ENCODE data around the gene SDF2.

Gene SDF2

DNA sequence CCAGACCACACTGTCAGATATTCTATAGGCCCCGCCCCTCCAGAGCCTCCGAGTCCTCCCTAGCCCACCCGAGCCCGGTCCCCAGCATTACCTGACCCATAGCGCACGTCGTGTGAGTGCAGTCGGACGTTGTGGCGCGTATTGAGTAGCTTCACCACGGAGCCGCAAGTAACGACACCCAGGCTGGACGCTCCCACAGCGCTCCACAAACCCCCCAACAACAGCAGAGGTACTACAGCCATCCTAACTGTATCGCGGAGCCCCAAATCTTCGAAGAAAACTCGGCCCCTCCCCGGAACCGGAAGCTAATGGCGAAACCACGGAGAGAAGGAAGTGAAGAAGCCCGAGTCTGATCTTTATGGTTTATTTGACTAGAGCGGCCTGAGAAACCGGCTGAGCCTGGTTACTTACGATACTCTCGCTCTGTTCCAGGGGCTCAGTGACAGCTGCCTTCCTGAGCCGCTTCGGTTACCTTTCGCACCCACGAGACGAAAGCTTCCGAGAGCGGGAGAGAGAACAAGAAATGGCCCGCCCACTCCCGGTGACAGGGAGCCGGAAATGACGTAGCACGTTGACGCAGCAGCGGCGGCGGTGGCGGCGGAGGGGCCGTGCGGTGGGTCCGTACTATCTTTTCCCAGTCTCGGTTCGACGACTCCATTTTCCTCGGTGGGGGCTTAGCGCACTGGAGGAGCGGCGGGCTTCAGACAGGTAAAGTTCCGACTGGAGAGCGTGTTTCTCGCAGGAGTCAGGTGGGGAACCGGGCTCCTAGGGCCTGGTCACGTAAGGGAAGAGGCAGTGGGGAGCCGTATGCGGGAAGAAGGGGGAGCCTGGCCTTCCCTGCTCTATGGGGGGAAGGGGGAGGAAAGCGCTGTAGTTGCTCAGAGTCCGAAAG, at the start of gene SDF2, which contains the start of gene SUPT6H:
SDF2 (minus strand) TSS at position 272 of the 892 bp plus-strand sequence; CDS start at position 242, 30 bp downstream.
SUPT6H (plus strand) TSS at position 571 of the 892 bp plus-strand sequence. CDS start 11,197 bp downstream, outside the sequence.
- ChIA-PET CTCF (interaction anchor here (0.7 to 4.2 kb wide), 12 partner anchors 8 to 455 kb away, joined by 3 to 43 read pairs (median 5); partner anchors contain the start of genes BLTP2 and RPL23A), POLR2A (interaction anchor here (0.8 to 1.4 kb wide), 5 partner anchors 16 to 180 kb away, joined by 3 to 5 read pairs (median 3); partner anchors contain the start of genes BLTP2, FAM222B and RPL23A)
- DNase-seq (ENCODE audit: extremely low spot score), result peak; percentile 94
- TF ChIP-seq, protein P1, sequence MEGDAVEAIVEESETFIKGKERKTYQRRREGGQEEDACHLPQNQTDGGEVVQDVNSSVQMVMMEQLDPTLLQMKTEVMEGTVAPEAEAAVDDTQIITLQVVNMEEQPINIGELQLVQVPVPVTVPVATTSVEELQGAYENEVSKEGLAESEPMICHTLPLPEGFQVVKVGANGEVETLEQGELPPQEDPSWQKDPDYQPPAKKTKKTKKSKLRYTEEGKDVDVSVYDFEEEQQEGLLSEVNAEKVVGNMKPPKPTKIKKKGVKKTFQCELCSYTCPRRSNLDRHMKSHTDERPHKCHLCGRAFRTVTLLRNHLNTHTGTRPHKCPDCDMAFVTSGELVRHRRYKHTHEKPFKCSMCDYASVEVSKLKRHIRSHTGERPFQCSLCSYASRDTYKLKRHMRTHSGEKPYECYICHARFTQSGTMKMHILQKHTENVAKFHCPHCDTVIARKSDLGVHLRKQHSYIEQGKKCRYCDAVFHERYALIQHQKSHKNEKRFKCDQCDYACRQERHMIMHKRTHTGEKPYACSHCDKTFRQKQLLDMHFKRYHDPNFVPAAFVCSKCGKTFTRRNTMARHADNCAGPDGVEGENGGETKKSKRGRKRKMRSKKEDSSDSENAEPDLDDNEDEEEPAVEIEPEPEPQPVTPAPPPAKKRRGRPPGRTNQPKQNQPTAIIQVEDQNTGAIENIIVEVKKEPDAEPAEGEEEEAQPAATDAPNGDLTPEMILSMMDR (IDR thresholded peaks at IDR 0.05; ENCODE audit: control extremely low read depth, extremely low read depth, low read depth, missing control alignments), result no peak

- TF ChIP-seq, protein P1 (IDR thresholded peaks at IDR 0.05; ENCODE audit: control extremely low read depth, extremely low read depth, low read depth, missing control alignments), result no peak
- CTCF ChIA-PET, result interaction anchor here (1.0 to 4.0 kb wide), 11 partner anchors 10 to 406 kb away, joined by 3 to 25 read pairs (median 5); partner anchors contain the start of genes RPL23A and TLCD1
- POLR2A ChIA-PET, result interaction anchor here (0.5 to 1.8 kb wide), 11 partner anchors 9 to 466 kb away, joined by 3 to 21 read pairs (median 4); partner anchors contain the start of genes RPL23A and TLCD1
- peak; percentile 95 for DNase-seq (ENCODE audit: extremely low spot score)
These were observed 49.4 kb upstream of the SDF2 start for GRCh38 chr17:28710861-28711722.

DNA sequence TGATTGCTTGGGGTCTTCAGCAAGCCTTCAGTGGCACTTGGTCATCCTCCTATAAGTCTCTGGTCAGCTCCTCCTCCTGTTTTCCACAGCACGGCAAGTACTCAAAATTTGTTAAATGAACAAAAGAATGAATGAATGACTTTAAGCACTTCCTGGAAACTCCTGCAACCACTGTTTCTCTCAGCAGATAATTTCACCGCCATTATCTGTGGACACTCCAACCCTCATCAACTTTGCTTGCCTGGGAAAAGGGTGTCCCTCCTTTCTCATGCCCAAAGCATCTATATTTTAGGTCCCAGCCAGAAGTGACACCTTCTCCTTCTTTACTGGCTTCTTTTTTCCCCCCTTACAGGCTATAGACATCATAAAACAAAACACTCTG, 45.6 kb upstream of the SDF2 start:
- no peak for DNase-seq (ENCODE audit: extremely low spot score)
- POLR2A ChIA-PET, result interaction anchor here (1.5 kb wide), 1 partner anchor 12 kb away, joined by 5 read pairs; the partner anchor contains the start of gene RPL23A
- TF ChIP-seq, protein P1 (IDR thresholded peaks at IDR 0.05; ENCODE audit: control extremely low read depth, extremely low read depth, low read depth, missing control alignments), result no peak
- CTCF ChIA-PET, result interaction anchor here (1.2 kb wide), 1 partner anchor 56 kb away, joined by 4 read pairs; no protein-coding TSS in a partner anchor

GRCh38 chr17:28706471-28707338, 45.0 kb upstream of the SDF2 start:
- CTCF ChIA-PET, result interaction anchor here (1.2 kb wide), 1 partner anchor 57 kb away, joined by 4 read pairs; no protein-coding TSS in a partner anchor
- DNase-seq (ENCODE audit: extremely low spot score), result no peak
- POLR2A ChIA-PET, result interaction anchor here (1.5 kb wide), 1 partner anchor 13 kb away, joined by 5 read pairs; the partner anchor contains the start of gene RPL23A
- TF ChIP-seq, protein P1 (IDR thresholded peaks at IDR 0.05; ENCODE audit: control extremely low read depth, extremely low read depth, low read depth, missing control alignments), result no peak

DNA sequence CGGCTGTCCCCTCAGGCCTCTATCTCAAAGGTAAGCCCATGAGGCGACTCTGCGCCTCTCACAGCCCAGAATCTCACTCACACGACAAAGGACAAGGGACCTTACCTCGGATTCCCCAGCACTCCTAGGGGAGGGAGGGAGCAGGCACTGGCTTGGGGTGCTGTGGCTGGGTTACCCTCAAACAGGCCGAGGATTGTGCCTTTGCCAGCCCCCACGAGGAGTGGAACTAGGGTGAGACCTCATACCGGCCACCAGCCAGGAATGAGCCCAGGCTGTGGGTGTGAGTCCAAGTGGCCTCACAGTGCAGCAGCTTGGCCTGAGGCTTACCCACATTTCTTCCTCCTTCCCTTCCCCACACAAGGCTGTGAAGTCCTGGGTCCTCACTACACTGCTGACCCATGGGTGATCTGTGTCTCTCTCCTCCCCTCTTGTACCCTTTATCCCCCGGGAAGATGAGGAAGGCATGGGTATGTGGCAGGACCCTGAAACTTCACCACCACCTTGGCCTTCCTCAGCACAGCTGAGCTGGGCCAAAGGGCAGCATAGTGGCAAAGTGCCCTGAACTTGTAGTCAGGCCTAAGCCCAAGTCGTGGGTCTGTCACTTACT, 44.1 kb upstream of the SDF2 start:
- TF ChIP-seq, protein P1 (IDR thresholded peaks at IDR 0.05; ENCODE audit: control extremely low read depth, extremely low read depth, low read depth, missing control alignments), result no peak
- ChIA-PET CTCF (interaction anchor here (1.5 kb wide), 1 partner anchor 21 kb away, joined by 3 read pairs; the partner anchor contains the start of gene TLCD1), POLR2A (interaction anchor here (1.5 kb wide), 1 partner anchor 14 kb away, joined by 5 read pairs; the partner anchor contains the start of gene RPL23A)
- no peak for DNase-seq (ENCODE audit: extremely low spot score)

Measured in GM10248 (cell line).